Esophagus squamous epithelium (tissue), 4 donors: ENCODE results near the gene INPP4B.

ENCODE experiments used
- POLR2A ChIP-seq, 4 donors: fragments of 450-650 bp; IDR thresholded peaks; one replicate each; pipeline ENCODE4 v1.6.1; 2017; ENCODE audit warnings: antibody characterized with exemption in 4 of 4, mild to moderate bottlenecking in 4 of 4, moderate library complexity in 3 of 4
- TF ChIP-seq, protein P1 (sequence below), 6 experiments: fragments of 450-650 bp in 4 of 6; fragments of 200-600 bp in 2 of 6; sonication (generic) in 2 of 6; IDR thresholded peaks; one replicate each; pipeline ENCODE4 v1.5.1; 2016 to 2019; ENCODE audit warnings: antibody characterized with exemption in 6 of 6, mild to moderate bottlenecking in 4 of 6, moderate library complexity in 4 of 6

DNA sequence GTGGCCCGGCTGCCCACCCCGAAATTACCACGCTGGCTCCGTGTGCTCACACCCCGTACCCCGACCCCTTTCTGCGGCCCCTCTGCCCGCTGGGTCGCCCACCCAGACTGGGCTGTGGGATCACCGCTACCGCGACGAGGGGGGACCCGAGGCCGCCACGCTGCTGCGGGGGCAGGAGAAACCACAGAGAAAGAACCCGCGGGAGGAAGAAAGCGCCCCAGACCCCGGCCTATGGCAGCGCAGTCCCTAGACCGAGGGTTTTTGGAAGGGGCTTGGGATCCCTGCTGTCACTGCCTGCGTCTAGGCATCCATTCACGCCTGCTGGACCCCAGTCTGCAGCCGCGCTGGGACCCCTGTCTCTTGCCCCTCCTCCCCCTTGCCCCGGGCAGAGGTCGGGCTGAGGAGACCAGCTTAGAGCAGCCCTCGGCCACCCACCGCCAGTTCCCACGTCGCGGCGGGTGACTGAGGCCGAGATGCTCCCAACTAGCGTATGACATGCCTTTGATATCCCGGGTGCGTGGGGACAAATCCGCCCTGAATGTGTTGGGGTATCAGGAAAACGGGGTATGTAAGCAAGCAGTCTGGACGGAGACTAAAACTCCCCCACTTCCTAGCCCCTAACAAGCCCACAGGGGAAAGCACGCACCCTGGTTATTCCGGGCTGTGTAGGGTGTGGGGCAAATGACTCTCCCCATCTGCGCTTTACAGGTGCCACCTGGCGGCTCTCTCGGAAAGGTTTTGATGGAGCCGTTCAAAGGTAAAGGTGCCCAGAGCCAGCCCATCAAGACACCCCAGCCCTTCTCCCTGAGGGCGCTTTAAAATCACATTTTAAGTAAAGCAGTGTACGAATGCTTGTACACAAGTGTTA lies 862 bp upstream of the INPP4B start:
- TF ChIP-seq, protein P1, sequence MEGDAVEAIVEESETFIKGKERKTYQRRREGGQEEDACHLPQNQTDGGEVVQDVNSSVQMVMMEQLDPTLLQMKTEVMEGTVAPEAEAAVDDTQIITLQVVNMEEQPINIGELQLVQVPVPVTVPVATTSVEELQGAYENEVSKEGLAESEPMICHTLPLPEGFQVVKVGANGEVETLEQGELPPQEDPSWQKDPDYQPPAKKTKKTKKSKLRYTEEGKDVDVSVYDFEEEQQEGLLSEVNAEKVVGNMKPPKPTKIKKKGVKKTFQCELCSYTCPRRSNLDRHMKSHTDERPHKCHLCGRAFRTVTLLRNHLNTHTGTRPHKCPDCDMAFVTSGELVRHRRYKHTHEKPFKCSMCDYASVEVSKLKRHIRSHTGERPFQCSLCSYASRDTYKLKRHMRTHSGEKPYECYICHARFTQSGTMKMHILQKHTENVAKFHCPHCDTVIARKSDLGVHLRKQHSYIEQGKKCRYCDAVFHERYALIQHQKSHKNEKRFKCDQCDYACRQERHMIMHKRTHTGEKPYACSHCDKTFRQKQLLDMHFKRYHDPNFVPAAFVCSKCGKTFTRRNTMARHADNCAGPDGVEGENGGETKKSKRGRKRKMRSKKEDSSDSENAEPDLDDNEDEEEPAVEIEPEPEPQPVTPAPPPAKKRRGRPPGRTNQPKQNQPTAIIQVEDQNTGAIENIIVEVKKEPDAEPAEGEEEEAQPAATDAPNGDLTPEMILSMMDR (IDR thresholded peaks at IDR 0.05), result peak in 5 of 6 experiments; percentile 36 to 65 (median 39)
- TF ChIP-seq POLR2A (IDR thresholded peaks at IDR 0.05), result no peak
